Urinary bladder (tissue), 4 donors: ENCODE measurements around the gene NGFR. TPM values are rescaled to one million over a fixed set of nuclear protein-coding genes. Genes with fewer than 3 reads are reported as not detected.
A peak's percentile ranks its signal among the peaks of the same experiment; 100 is the strongest.
"Not testable (repeated sequence)": the region's sequence is repeated elsewhere in the genome, so short reads cannot be mapped to it uniquely, and the experiment has no call there.

ENCODE experiments used
- DNase-seq: peaks from one replicate; pipeline ENCODE4 v3.0.0-alpha.2; 2015; ENCODE audit errors: extremely low spot score
- H3K27ac ChIP-seq: one replicate; pipeline ENCODE4 v1.5.1; 2013; ENCODE audit warnings: low read depth, mild to moderate bottlenecking, moderate library complexity
- H3K36me3 ChIP-seq: one replicate; pipeline ENCODE4 v1.6.1; 2013; ENCODE audit warnings: mild to moderate bottlenecking, moderate library complexity; ENCODE audit not compliant: insufficient read depth
- H3K4me1 ChIP-seq: one replicate; pipeline ENCODE4 v1.6.1; 2013; ENCODE audit warnings: mild to moderate bottlenecking, moderate library complexity; ENCODE audit not compliant: insufficient read depth
- H3K4me3 ChIP-seq: one replicate; pipeline ENCODE4 v1.5.1; 2013; ENCODE audit warnings: low read depth, low read length
- WGBS: extraction: QIAGEN DNeasy Blood & Tissue Kit; methylation state at CpG from one replicate; pipeline ENCODE4 v1.1.7; 2013; 5-methylcytosine and 5-hydroxymethylcytosine counted together
- polyA plus RNA-seq: library from polyadenylated mRNA; stranded (reverse); fragments of 200-250 nt; gene quantifications from one replicate; pipeline ENCODE4 v1.2.3, GENCODE V29; 2013
- total RNA-seq: library from RNA; depleted of rRNA; stranded (reverse); fragments of >200 nt; gene quantifications from one replicate; pipeline ENCODE4 v1.2.3, GENCODE V29; 2014
- donor health status: healthy with polysubstance abuse.
- donor health status: healthy.

NGFR gene
- total and polyA plus RNA-seq, 2 donors, result 11.7 to 18.4 TPM

- under 1% methylated on average over 85 of the region's 85 CpGs for WGBS
- DNase-seq, result no peak
- Histone ChIP-seq H3K4me3 (peak overlapping the region; percentile 9), H3K4me1 (peaks cover 2% of the 10 kb centered on the region), H3K27ac (no peak overlapping the region), H3K36me3 (no peaks in the 10 kb centered on the region)
These were observed 1.2 kb downstream of the NGFR start for GRCh38 chr17:49496183-49496866.

DNA sequence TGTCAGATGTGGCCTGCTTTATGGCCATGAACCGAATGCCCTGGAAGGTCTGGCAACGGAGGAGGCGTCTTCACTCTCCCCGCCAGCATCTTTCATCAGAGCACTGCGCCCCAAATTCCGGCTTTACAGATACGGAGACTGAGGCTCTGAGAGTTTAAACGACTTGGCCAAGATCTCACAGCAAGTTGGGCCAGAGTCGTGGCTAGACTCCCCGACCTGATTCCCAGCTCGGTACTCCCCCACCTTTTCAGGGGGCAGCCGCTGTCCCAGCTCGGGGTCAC is 1.7 kb downstream of the NGFR start:
- Histone ChIP-seq H3K27ac (no peak overlapping the region), H3K36me3 (no peaks in the 10 kb centered on the region), H3K4me1 (peaks cover 2% of the 10 kb centered on the region), H3K4me3 (peak overlapping the region; percentile 9)
- no peak for DNase-seq
- 3% methylated on average over 13 of the region's 13 CpGs for WGBS

DNA sequence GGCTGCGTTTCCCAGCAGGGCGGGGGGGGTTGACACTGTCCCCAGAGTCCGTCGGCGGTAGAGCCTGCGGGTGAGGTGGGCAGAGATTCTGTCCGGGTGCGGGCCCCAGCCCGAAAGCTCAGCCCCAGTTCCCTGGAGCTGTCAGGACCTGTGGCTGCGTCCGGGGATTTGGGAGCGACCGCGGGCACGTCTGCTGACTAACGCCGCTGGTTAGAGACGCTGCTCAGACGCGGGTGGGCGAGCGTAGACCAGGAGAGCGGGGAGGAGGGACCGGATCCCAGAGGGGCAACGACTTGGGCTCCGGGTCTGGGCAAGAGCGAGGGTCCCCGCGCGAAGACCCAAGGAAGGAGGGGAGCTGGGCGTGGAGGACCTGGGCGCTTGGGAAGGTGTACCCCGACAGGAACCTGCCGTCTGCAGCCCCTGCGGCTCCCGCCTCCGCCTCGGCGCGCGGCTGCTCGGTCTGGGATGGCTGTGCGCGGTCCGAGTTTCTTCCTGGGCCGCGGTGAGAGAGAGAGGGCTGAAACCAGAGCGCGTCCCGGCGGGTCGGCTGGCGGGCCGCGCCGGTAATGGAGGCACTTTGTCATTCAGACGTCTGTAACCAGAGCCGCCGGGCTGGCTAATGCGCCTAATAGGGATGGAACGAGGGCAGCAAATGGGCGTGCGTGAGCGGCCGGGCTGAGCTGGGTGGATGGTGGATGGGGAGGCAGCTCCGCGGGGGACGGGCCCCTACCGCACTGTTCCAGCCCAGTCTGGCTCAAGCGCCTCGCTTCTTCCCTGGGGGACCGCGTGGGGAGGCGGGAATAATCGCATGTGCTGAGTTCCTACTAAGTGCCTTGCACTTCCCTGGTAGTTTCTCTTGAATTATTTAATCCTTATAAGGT is 2.3 kb downstream of the NGFR start:
- Histone ChIP-seq H3K36me3 (no peaks in the 10 kb centered on the region), H3K27ac (no peak overlapping the region), H3K4me1 (peaks cover 2% of the 10 kb centered on the region), H3K4me3 (peak overlapping the region; percentile 22)
- WGBS, result under 1% methylated on average over 75 of the region's 75 CpGs
- no peak for DNase-seq

DNA sequence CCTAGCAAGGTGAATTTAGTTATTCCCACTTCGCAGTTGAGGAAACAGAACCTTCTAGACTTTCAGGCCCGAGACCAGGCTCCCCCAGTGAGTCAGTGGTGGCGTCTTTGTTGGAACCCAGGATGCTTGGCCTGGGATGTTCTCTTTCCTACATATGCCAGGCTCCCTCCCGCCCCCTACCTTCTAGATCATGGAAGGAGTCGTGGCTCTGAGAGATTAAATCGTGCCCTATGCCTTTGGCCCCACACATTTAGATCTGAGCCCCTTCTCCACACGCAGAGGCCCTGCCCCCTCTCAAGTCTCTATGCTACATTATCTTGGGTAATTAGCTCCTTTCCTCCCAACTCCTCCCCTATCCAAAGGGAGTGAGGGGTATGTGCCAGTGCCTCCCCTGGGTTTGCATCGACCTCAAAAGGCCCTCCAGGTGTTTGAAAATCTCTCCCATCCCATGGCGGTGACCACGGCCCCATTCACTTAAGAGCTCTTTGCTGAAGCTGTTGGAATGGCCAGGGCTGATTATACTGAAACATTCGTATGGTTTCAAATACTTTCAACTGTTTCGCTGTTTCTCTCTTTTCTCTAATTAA is 3.0 kb downstream of the NGFR start:
- Histone ChIP-seq H3K4me1 (peaks cover 2% of the 10 kb centered on the region), H3K36me3 (no peaks in the 10 kb centered on the region), H3K4me3 (no peak overlapping the region), H3K27ac (no peak overlapping the region)
- DNase-seq, result no peak
- 36% methylated on average over 12 of the region's 12 CpGs for WGBS

DNA sequence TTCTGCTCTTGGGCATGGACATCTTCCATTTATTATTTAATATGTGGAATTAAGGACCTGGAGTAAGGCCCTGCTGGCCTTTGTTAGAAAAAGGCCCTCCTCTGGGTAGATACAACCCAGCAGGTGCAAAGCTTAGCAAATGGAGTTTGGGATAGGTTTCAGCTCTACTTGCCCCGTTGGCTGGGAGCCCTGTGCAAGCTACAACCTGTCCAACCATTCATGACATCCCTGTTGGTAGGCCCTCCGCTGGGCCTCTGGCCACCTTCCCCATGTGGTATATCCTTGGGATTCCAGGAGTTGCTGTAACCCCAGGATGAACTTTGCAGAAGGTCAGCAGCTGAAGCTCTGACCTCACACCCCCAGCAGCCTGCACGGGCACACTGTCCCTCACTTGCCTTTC is 6.4 kb downstream of the NGFR start:
- DNase-seq, result no peak
- Histone ChIP-seq H3K27ac (no peak overlapping the region), H3K4me1 (no peaks in the 10 kb centered on the region), H3K4me3 (no peak overlapping the region), H3K36me3 (no peaks in the 10 kb centered on the region)
- 55% methylated on average over 3 of the region's 3 CpGs for WGBS

- no peaks in the 10 kb centered on the region for H3K36me3 ChIP-seq
- WGBS, result 59% methylated on average over 4 of the region's 4 CpGs
These were observed 7.2 kb downstream of the NGFR start for GRCh38 chr17:49502254-49502653.

GRCh38 chr17:49502680-49503079 is 7.6 kb downstream of the NGFR start:
- not testable (repeated sequence) for H3K27ac ChIP-seq, DNase-seq, H3K4me1 ChIP-seq, H3K36me3 ChIP-seq, H3K4me3 ChIP-seq
- WGBS, result 68% methylated on average over 5 of the region's 5 CpGs

More at GRCh38 chr17:49502254-49502653, 7.2 kb downstream of the NGFR start:
- no peaks in the 10 kb centered on the region for H3K4me1 ChIP-seq
- no peak overlapping the region for H3K27ac ChIP-seq
- H3K4me3 ChIP-seq, result no peak overlapping the region
- no peak for DNase-seq

DNA sequence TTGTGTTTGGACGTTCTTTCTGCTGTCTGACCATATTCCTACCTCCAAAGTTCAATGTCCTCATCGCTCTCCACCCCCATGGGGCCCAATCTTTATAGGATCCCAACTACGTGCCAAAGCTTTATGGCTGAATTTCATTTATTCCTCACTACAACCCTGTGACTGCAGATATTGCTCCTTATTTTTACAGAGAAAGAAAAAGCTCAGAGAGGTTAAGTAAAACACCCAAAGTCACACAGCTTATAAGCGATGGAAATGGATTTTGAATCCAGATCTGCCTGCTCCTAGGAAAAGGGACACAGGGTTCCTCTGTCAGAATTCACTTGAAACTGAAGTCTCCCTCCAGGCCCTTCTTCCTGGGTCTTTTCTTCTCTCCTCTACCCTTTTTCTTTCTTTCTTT is 9.3 kb downstream of the NGFR start:
- H3K27ac ChIP-seq, result no peak overlapping the region
- no peaks in the 10 kb centered on the region for H3K4me1 ChIP-seq
- WGBS, result 77% methylated on average over 4 of the region's 4 CpGs
- DNase-seq, result no peak
- H3K4me3 ChIP-seq, result no peak overlapping the region
- H3K36me3 ChIP-seq, result no peaks in the 10 kb centered on the region

- 43% methylated on average over 14 of the region's 14 CpGs for WGBS
- H3K4me3 ChIP-seq, result no peak overlapping the region
- no peaks in the 10 kb centered on the region for H3K36me3 ChIP-seq
- no peak overlapping the region for H3K27ac ChIP-seq
- DNase-seq, result no peak
- H3K4me1 ChIP-seq, result no peaks in the 10 kb centered on the region
These were observed 10.8 kb downstream of the NGFR start for GRCh38 chr17:49505854-49506253.

DNA sequence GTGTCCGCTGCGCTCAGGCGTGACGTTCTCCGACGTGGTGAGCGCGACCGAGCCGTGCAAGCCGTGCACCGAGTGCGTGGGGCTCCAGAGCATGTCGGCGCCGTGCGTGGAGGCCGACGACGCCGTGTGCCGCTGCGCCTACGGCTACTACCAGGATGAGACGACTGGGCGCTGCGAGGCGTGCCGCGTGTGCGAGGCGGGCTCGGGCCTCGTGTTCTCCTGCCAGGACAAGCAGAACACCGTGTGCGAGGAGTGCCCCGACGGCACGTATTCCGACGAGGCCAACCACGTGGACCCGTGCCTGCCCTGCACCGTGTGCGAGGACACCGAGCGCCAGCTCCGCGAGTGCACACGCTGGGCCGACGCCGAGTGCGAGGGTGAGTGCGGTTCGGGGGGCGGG is 11.2 kb downstream of the NGFR start:
- no peak for DNase-seq
- no peak overlapping the region for H3K4me3 ChIP-seq
- no peaks in the 10 kb centered on the region for H3K36me3 ChIP-seq
- 89% methylated on average over 57 of the region's 57 CpGs for WGBS
- H3K4me1 ChIP-seq, result no peaks in the 10 kb centered on the region
- H3K27ac ChIP-seq, result no peak overlapping the region

GRCh38 chr17:49508061-49508865 is 13.2 kb downstream of the NGFR start:
- H3K27ac ChIP-seq, result no peak overlapping the region
- no peaks in the 10 kb centered on the region for H3K4me1 ChIP-seq
- WGBS, result 36% methylated on average over 17 of the region's 17 CpGs
- DNase-seq, result peak; percentile 66
- H3K36me3 ChIP-seq, result no peaks in the 10 kb centered on the region
- H3K4me3 ChIP-seq, result no peak overlapping the region

DNA sequence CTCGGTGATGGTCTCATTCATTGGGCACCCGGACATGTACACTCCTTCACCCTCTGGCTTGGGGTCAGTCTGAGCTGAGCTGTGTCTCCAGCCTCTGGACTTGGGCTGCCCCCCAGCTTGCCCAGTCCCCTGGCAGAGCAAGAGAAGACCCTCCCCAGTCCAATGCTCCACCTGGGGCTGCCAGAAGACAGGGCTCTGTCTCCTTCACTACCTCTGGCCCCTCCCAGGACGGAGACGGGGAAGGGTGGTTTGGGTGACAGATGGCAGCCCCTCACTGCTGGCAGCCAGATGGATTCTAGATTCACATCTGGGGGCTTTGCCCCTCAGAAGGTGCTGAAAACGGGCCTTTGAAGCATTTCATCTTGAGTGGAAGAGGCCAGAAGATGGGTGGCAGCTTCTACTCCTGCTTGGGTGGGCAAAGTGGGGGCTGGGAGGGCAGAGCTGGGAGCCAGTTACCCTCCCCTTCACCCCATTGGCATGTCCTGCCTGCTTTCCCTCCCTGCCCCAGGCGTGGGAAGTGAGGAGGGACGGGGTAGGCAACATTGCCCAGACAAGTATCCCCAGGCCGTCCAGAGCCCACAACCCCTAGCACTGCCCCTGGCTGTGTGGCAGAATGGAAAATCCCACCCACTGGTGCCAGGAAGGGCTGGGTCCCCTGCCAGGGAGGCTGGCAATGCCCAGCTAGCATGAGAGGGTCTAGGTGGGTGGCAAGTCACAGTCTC is 13.9 kb downstream of the NGFR start:
- 70% methylated on average over 8 of the region's 8 CpGs for WGBS
- no peak overlapping the region for H3K4me3 ChIP-seq
- no peaks in the 10 kb centered on the region for H3K4me1 ChIP-seq
- DNase-seq, result no peak
- no peak overlapping the region for H3K27ac ChIP-seq
- H3K36me3 ChIP-seq, result no peaks in the 10 kb centered on the region

DNA sequence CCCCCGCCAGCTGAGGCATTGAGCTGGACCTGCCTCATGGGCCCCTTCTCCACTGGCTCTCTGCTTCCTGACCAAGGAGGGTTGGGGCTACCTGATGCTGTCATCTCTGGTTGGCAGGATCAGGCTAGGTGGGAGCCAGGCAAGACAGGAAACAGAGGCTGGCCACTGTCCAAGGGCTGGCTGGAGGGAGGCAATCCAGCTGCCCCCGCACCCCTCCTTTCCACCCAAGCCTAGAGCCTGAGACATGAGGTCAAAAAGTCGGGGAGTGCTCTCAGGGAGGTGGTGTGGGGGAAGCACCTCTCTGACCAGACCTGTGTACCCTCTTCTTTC is 14.5 kb downstream of the NGFR start:
- Histone ChIP-seq H3K4me3 (no peak overlapping the region), H3K4me1 (no peaks in the 10 kb centered on the region), H3K36me3 (no peaks in the 10 kb centered on the region), H3K27ac (no peak overlapping the region)
- DNase-seq, result no peak
- 78% methylated on average over 3 of the region's 3 CpGs for WGBS
